GM12878 (cell line): ENCODE data around the gene PPP1R2C. TPM values are rescaled to one million over a fixed set of nuclear protein-coding genes. Genes with fewer than 3 reads are reported as not detected.

Source experiments
- ATAC-seq: fragments of 200-7000 bp; cut with Tn5 transposase; 3 replicates; pipeline ENCODE4 v1.9.1; 2020; ENCODE audit warnings: mild to moderate bottlenecking, moderate library complexity
- BruUV-seq: library from RNA; stranded (reverse); fragments of 400-500 nt; replicated peaks from 2 replicates; lab custom pipeline; 2021; lab: Mats Ljungman, UMichigan
- CTCF ChIA-PET: fragments of 300-600 bp; sonication (Branson Sonifier 250); formaldehyde crosslinking; extraction: SDS; loops from one replicate; lab custom pipeline; 2021; ENCODE audit warnings: inconsistent platforms; lab: Yijun Ruan, JAX
- POLR2A ChIA-PET: fragments of 350-600 bp; formaldehyde crosslinking; extraction: SDS; loops from one replicate; lab custom pipeline; 2021; ENCODE audit warnings: inconsistent platforms; lab: Charles Lee
- RAD21 ChIA-PET: fragments of 300-600 bp; sonication (Branson Sonifier 250); formaldehyde crosslinking; loops from one replicate; lab custom pipeline; 2023; ENCODE audit warnings: antibody characterized with exemption; ENCODE audit not compliant: unreplicated experiment; lab: Charles Lee
- SMC1A ChIA-PET: fragments of 300-600 bp; sonication (Branson Sonifier 250); formaldehyde crosslinking; loops from one replicate; lab custom pipeline; 2023; ENCODE audit not compliant: unreplicated experiment, uncharacterized antibody; lab: Charles Lee
- DNase-seq: peaks from one replicate; pipeline ENCODE4 v3.0.0-alpha.2; 2011; ENCODE audit warnings: low read depth, low spot score
- FAIRE-seq: peaks from 3 replicates; lab custom pipeline; 2011; peaks lifted over from hg19 to GRCh38; lab: Jason Lieb, UNC
- H2AFZ ChIP-seq: 2 replicates; pipeline ENCODE4 v1.6.0; 2011; ENCODE audit warnings: low read depth, low read length, control low read depth; ENCODE audit not compliant: control insufficient read depth
- H3K27ac ChIP-seq: 2 replicates; pipeline ENCODE4 v1.5.1; 2011; ENCODE audit warnings: control low read depth; ENCODE audit not compliant: control insufficient read depth, insufficient read depth
- H3K27me3 ChIP-seq, 2 experiments: replicated peaks in 1 of 2; 2 replicates each; pipeline versions ENCODE4 v1.6.0 to v1.6.1; 2011; ENCODE audit warnings: low read length in 1 of 2; ENCODE audit not compliant: control insufficient read depth in 2 of 2, insufficient read depth in 2 of 2
- H3K36me3 ChIP-seq, 2 experiments: 2 replicates each; pipeline ENCODE4 v1.5.1; 2011; ENCODE audit warnings: low read length in 1 of 2; ENCODE audit not compliant: control insufficient read depth in 2 of 2, insufficient read depth in 2 of 2
- H3K4me1 ChIP-seq: 2 replicates; pipeline ENCODE4 v1.6.1; 2011; ENCODE audit warnings: mild to moderate bottlenecking, low read length, moderate library complexity, mixed read lengths; ENCODE audit not compliant: control insufficient read depth, insufficient read depth
- H3K4me2 ChIP-seq: 2 replicates; pipeline ENCODE4 v1.6.0; 2011; ENCODE audit warnings: control low read depth; ENCODE audit not compliant: control insufficient read depth, insufficient read depth
- H3K4me3 ChIP-seq: fragments of 200-600 bp; sonication (generic); 2 replicates; pipeline ENCODE4 v1.5.1; 2016
- H3K79me2 ChIP-seq: 2 replicates; pipeline ENCODE4 v1.6.0; 2011; ENCODE audit warnings: low read length; ENCODE audit not compliant: control insufficient read depth, insufficient read depth
- H3K9ac ChIP-seq: 2 replicates; pipeline ENCODE4 v1.8.0; 2011; ENCODE audit warnings: low read length, control low read depth, mixed read lengths; ENCODE audit not compliant: control insufficient read depth, insufficient read depth
- H3K9me3 ChIP-seq: replicated peaks from 3 replicates; pipeline ENCODE4 v1.5.1; 2011; ENCODE audit warnings: mild to moderate bottlenecking, low read length; ENCODE audit not compliant: control insufficient read depth, insufficient read depth
- H4K20me1 ChIP-seq: 2 replicates; pipeline ENCODE4 v1.6.0; 2011; ENCODE audit not compliant: control insufficient read depth, insufficient read depth
- CBX3 ChIP-seq: fragments of 200-600 bp; sonication (generic); IDR thresholded peaks from 2 replicates; pipeline ENCODE4 v1.6.1; 2016; ENCODE audit warnings: low read depth, borderline replicate concordance
- CHD4 ChIP-seq: fragments of 200-600 bp; sonication (generic); IDR thresholded peaks from 2 replicates; pipeline ENCODE4 v1.6.1; 2016; ENCODE audit warnings: mild to moderate bottlenecking
- KLF5 ChIP-seq: fragments of 450-650 bp; IDR thresholded peaks from 2 replicates; pipeline ENCODE4 v1.6.1; 2014; ENCODE audit warnings: mild to moderate bottlenecking; ENCODE audit not compliant: partially characterized antibody
- MTA3 ChIP-seq: IDR thresholded peaks from 2 replicates; pipeline ENCODE4 v1.6.1; 2012; ENCODE audit warnings: low read length, inconsistent platforms, borderline replicate concordance
- MXI1 ChIP-seq: fragments of 150-350 bp; IDR thresholded peaks from 2 replicates; pipeline ENCODE4 v1.6.1; 2011; ENCODE audit warnings: low read depth, mild to moderate bottlenecking, inconsistent platforms, low read length, improper control_type of control experiment
- POLR2AphosphoS5 ChIP-seq: IDR thresholded peaks from 2 replicates; pipeline ENCODE4 v1.6.1; 2011; ENCODE audit warnings: mild to moderate bottlenecking, low read length, inconsistent platforms
- RUNX3 ChIP-seq: IDR thresholded peaks from 2 replicates; pipeline ENCODE4 v1.6.1; 2012; ENCODE audit warnings: low read length, inconsistent platforms
- WGBS: methylation state at CpG from one replicate; pipeline ENCODE4 v1.1.6; 2016; ENCODE audit warnings: low lambda C conversion rate; ENCODE audit not compliant: insufficient replicate concordance, insufficient coverage; ENCODE audit errors: missing lambda C conversion rate; 5-methylcytosine and 5-hydroxymethylcytosine counted together
- in situ Hi-C: fragments of 300-500 bp; cut with MboI; formaldehyde crosslinking; loops from 9 replicates; pipeline ENCODE4 v1.14.3; 2018; ENCODE audit warnings: mixed read lengths
- intact Hi-C: fragments of 100-400 bp; cut with micrococcal nuclease; formaldehyde crosslinking; loops from one replicate; pipeline ENCODE4 v1.14.2; 2022; ENCODE audit not compliant: unreplicated experiment
- polyA plus RNA-seq, 11 experiments: library from polyadenylated mRNA; depleted of rRNA in 4 of 11; unstranded in 6 of 11; stranded (reverse) in 5 of 11; fragments of >200 nt; fragmentation: Nextera tagmentation in 4 of 11; fragmentation: Illumina TruSeq in 1 of 11; extraction: Ambion mirVana in 4 of 11; extraction: Trizol in 1 of 11; gene quantifications; 1 replicate in 1 of 11; 2 replicates in 10 of 11; pipeline versions ENCODE4 v1.2.1 to v1.2.3, GENCODE V29; 2011 to 2016; ENCODE audit warnings: inconsistent platforms in 2 of 11, missing spikeins in 2 of 11, low read depth in 1 of 11
- total RNA-seq, 4 experiments: library from RNA; depleted of rRNA in 3 of 4; stranded (reverse); fragments of >200 nt in 3 of 4; fragmentation: Illumina TruSeq in 1 of 4; extraction: Trizol in 1 of 4; gene quantifications; 2 replicates each; pipeline versions ENCODE4 v1.2.1 to v1.2.3, GENCODE V29; 2013 to 2021
- TF ChIP-seq, protein P1 (sequence below): fragments of 150-350 bp; IDR thresholded peaks from 2 replicates; pipeline ENCODE4 v1.6.1; 2016; ENCODE audit warnings: low read depth, low read length
- TF ChIP-seq, protein P2 (sequence below): IDR thresholded peaks from 2 replicates; pipeline ENCODE4 v1.6.1; 2011; ENCODE audit warnings: borderline replicate concordance, low read depth, mild to moderate bottlenecking, moderate library complexity, low read length; ENCODE audit not compliant: insufficient read depth, poor library complexity, severe bottlenecking

Gene PPP1R2C
- total and polyA plus RNA-seq, 10 of the 15 experiments (the other 5 are each of a cell fraction or from before 2014, with no cell fraction given) = not detected

DNA sequence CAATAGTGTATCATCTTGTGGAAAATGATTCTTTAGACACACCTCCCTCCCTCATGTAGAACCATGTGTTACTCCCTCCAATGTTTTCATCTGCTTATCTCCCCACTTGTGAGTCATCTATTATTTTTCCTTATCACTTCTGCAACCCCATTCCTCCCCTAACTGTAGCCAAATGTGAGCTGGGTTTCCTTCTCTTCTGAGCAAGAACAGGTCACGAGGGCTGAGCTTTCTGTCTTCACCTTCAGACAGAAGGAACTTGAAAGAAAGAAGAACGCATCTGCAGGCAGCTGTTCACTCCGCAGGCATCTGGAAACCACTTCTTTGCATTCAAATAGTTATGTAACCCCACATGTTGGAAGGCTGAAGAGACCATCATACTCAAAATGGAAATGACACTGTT lies 1.8 kb downstream of the PPP1R2C start:
- no peak for TF ChIP-seq CBX3
- no peak for TF ChIP-seq MXI1
- no peak for TF ChIP-seq CHD4
- TF ChIP-seq MTA3 = no peak
- TF ChIP-seq, protein P1, sequence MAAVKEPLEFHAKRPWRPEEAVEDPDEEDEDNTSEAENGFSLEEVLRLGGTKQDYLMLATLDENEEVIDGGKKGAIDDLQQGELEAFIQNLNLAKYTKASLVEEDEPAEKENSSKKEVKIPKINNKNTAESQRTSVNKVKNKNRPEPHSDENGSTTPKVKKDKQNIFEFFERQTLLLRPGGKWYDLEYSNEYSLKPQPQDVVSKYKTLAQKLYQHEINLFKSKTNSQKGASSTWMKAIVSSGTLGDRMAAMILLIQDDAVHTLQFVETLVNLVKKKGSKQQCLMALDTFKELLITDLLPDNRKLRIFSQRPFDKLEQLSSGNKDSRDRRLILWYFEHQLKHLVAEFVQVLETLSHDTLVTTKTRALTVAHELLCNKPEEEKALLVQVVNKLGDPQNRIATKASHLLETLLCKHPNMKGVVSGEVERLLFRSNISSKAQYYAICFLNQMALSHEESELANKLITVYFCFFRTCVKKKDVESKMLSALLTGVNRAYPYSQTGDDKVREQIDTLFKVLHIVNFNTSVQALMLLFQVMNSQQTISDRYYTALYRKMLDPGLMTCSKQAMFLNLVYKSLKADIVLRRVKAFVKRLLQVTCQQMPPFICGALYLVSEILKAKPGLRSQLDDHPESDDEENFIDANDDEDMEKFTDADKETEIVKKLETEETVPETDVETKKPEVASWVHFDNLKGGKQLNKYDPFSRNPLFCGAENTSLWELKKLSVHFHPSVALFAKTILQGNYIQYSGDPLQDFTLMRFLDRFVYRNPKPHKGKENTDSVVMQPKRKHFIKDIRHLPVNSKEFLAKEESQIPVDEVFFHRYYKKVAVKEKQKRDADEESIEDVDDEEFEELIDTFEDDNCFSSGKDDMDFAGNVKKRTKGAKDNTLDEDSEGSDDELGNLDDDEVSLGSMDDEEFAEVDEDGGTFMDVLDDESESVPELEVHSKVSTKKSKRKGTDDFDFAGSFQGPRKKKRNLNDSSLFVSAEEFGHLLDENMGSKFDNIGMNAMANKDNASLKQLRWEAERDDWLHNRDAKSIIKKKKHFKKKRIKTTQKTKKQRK = no peak
- no peak for TF ChIP-seq KLF5
- TF ChIP-seq POLR2AphosphoS5 = no peak
- TF ChIP-seq, protein P2, sequence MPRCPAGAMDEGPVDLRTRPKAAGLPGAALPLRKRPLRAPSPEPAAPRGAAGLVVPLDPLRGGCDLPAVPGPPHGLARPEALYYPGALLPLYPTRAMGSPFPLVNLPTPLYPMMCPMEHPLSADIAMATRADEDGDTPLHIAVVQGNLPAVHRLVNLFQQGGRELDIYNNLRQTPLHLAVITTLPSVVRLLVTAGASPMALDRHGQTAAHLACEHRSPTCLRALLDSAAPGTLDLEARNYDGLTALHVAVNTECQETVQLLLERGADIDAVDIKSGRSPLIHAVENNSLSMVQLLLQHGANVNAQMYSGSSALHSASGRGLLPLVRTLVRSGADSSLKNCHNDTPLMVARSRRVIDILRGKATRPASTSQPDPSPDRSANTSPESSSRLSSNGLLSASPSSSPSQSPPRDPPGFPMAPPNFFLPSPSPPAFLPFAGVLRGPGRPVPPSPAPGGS = no peak
- no peak for TF ChIP-seq RUNX3
- SMC1A ChIA-PET = interaction anchor here (0.7 kb wide), 1 partner anchor 92 kb away, joined by 3 read pairs; no protein-coding TSS in a partner anchor
- no peaks in the 10 kb centered on the region; the same call in 2 of the 3 replicates for H3K9me3 ChIP-seq
- H3K9ac ChIP-seq = no peak overlapping the region
- POLR2A ChIA-PET = no interaction called here
- H3K79me2 ChIP-seq = no peaks in the 10 kb centered on the region
- BruUV-seq = no TSS peak
- H3K27me3 ChIP-seq = no peaks in the 10 kb centered on the region
- no peak overlapping the region for H3K4me2 ChIP-seq
- no peak overlapping the region for H3K4me3 ChIP-seq
- RAD21 ChIA-PET = no interaction called here
- DNase-seq (no peak), ATAC-seq (peak; percentile 17; the same call in 1 of the 3 replicates), FAIRE-seq (no peak)
- H3K27ac ChIP-seq = no peak overlapping the region
- no peak overlapping the region for H2AFZ ChIP-seq
- intact Hi-C loops = no loop called here
- H4K20me1 ChIP-seq = no peaks in the 10 kb centered on the region
- in situ Hi-C loops = no loop called here
- no peaks in the 10 kb centered on the region for H3K4me1 ChIP-seq
- CTCF ChIA-PET = no interaction called here
- no peaks in the 10 kb centered on the region for H3K36me3 ChIP-seq
- WGBS = 12% methylated on average over 3 of the region's 3 CpGs
